Measurements from ENCODE around the gene MISP3.

MISP3 gene

GRCh38 chr19:14080887-14081796, 8.6 kb downstream of the MISP3 start:
- H3K27ac ChIP-seq = peak overlapping the region; percentile 86
- H2AFZ ChIP-seq = peak overlapping the region; percentile 92
- no peak for TF ChIP-seq CTCF (IDR thresholded peaks at IDR 0.05)
- H3K27me3 ChIP-seq (ENCODE audit: control insufficient read depth, insufficient read depth, low read length) = no peaks in the 10 kb centered on the region
- peaks cover 6% of the 10 kb centered on the region for H3K79me2 ChIP-seq
- peak overlapping the region; percentile 99 for H3K4me2 ChIP-seq (ENCODE audit: low read length)
- H3K9me3 ChIP-seq (ENCODE audit: control insufficient read depth, low read length) = no peaks in the 10 kb centered on the region
- no peaks in the 10 kb centered on the region for H3K36me3 ChIP-seq (ENCODE audit: control insufficient read depth, insufficient read depth, low read length)
- peak overlapping the region; percentile 97 for H3K4me3 ChIP-seq (ENCODE audit: low read depth, low read length)
- peak overlapping the region; percentile 62 for H3K9ac ChIP-seq
- H3K4me1 ChIP-seq = peaks cover 5% of the 10 kb centered on the region

- H3K4me1 ChIP-seq = peaks cover 5% of the 10 kb centered on the region
- H3K27ac ChIP-seq = peak overlapping the region; percentile 86
- H3K9ac ChIP-seq = peak overlapping the region; percentile 54
- peak overlapping the region; percentile 82 for H2AFZ ChIP-seq
- peaks cover 6% of the 10 kb centered on the region for H3K79me2 ChIP-seq
- no peaks in the 10 kb centered on the region for H3K36me3 ChIP-seq (ENCODE audit: control insufficient read depth, insufficient read depth, low read length)
- no peak for TF ChIP-seq CTCF (IDR thresholded peaks at IDR 0.05)
- H3K27me3 ChIP-seq (ENCODE audit: control insufficient read depth, insufficient read depth, low read length) = no peaks in the 10 kb centered on the region
- peak overlapping the region; percentile 99 for H3K4me2 ChIP-seq (ENCODE audit: low read length)
- H3K9me3 ChIP-seq (ENCODE audit: control insufficient read depth, low read length) = no peaks in the 10 kb centered on the region
- H3K4me3 ChIP-seq (ENCODE audit: low read depth, low read length) = peak overlapping the region; percentile 97
Observed at GRCh38 chr19:14081797-14082674, 9.4 kb downstream of the MISP3 start.

- no peak for TF ChIP-seq CTCF (IDR thresholded peaks at IDR 0.05)
- Histone ChIP-seq H3K4me2 (ENCODE audit: low read length) (peak overlapping the region; percentile 99), H3K79me2 (peaks cover 6% of the 10 kb centered on the region), H3K4me1 (peaks cover 5% of the 10 kb centered on the region), H3K9ac (no peak overlapping the region), H3K27ac (no peak overlapping the region), H3K9me3 (ENCODE audit: control insufficient read depth, low read length) (no peaks in the 10 kb centered on the region), H3K36me3 (ENCODE audit: control insufficient read depth, insufficient read depth, low read length) (no peaks in the 10 kb centered on the region), H3K27me3 (ENCODE audit: control insufficient read depth, insufficient read depth, low read length) (no peaks in the 10 kb centered on the region), H2AFZ (no peak overlapping the region), H3K4me3 (ENCODE audit: low read depth, low read length) (peak overlapping the region; percentile 97)
Observed at GRCh38 chr19:14082675-14082960, 10.0 kb downstream of the MISP3 start.

GRCh38 chr19:14085309-14085995, 12.9 kb downstream of the MISP3 start, which contains the start of gene C19orf67:
TSS of gene C19orf67 (minus strand) at chr19:14085783. CDS start at chr19:14085627, 156 bp downstream.
- Histone ChIP-seq H3K4me2 (ENCODE audit: low read length) (no peak within 1 kb of the TSS), H3K9ac (no peak within 1 kb of the TSS), H3K36me3 (ENCODE audit: control insufficient read depth, insufficient read depth, low read length) (no peaks in the 10 kb centered on the region), H3K4me1 (peaks cover 2% of the 10 kb centered on the region), H2AFZ (no peak within 1 kb of the TSS), H3K27ac (no peak within 1 kb of the TSS), H3K27me3 (ENCODE audit: control insufficient read depth, insufficient read depth, low read length) (no peaks in the 10 kb centered on the region), H3K4me3 (ENCODE audit: low read depth, low read length) (no peak within 1 kb of the TSS), H3K9me3 (ENCODE audit: control insufficient read depth, low read length) (no peaks in the 10 kb centered on the region), H3K79me2 (peaks cover 2% of the 10 kb centered on the region)
- TF ChIP-seq CTCF (IDR thresholded peaks at IDR 0.05) = no peak

All from parathyroid adenoma (tissue), 2 donors.